T follicular helper cell (primary cell): ENCODE data around the gene FLNA.

Experiments used
- DNase-seq: peaks from one replicate; pipeline ENCODE4 v3.0.0-alpha.2; 2020; ENCODE audit warnings: low read depth

FLNA gene

DNA sequence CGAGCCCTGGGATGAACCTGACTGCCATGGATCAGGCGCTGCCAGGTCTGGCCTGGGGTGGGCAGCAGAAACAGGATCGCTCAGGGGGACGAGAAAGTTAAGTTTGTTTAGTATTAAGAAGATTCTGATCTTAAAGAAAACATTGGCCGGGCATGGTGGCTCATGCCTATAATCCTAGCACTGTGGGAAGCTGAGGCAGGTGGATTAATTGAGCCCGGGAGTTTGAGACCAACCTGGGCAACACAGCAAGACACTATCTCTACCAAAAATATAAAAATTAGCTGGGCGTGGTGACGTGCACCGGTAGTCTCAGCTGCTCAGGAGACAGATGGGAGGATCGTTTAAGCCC is 696 bp upstream of the FLNA start:
- no peak for DNase-seq

DNA sequence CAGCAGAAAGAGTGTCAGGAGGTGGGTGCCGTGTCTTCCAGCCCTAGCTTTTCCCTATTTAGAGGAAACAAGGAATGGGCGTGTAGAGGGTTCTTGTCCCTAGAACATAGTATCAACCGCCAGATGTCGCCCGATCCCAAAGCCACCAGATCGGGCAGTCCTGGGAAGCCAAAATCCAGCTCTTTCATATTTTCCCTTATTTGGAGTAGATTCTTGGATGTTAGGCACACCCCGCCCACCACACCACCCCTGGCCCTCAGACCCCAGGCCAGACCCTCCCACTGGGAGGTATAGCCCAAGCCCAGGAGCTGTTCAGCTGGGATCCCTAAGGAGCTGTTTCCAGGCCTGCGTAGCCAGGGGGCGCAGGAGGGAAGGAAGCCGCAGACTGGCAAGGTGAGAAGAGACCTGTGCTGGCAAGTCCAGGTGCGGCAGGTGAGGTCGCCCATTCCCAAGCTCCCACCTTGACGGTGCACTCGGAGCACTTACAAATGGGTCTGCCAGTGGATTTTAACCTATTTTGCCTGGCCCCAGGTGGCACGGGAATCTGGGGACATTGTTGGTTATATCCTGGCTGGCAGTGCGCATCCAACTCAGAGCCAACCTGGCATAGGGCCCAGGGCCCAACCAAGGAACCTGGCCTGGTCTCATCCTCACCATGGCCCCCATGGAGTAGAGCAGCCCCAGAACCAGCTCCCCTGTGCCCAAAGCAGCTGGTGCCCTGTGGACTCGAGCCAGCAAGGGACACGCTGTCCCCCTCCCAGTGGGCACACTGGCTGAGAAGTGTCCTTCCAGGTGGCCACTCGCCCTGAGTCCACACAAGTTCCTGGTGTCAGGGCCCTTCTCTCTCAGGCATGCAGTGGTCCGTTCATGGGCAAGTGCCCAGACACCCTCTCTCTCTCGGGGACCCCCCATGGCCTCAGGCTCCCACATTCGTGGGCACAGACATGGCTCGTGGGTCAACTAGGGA is 811 bp downstream of the FLNA start:
- DNase-seq = no peak

DNA sequence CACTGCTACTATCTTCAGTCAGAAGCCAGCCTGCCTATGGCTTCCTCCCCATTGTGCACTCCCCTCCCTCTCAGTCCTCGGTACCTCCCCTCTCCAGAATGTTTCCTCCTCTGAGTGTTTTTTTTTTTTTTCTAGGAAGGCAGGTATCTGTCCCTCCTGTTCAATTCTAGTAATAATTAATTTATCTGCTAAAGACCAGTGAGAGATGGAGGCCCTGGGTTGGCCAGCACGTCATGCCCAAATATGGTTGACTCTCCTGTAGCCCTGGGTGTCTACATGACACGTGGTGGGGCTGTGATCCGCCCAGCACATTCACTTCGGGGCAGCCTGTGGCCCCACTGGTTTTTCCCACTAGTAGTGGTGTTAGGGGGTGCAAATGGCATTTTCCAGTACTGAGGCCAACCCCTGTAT is 1.8 kb downstream of the FLNA start:
- DNase-seq = no peak

DNA sequence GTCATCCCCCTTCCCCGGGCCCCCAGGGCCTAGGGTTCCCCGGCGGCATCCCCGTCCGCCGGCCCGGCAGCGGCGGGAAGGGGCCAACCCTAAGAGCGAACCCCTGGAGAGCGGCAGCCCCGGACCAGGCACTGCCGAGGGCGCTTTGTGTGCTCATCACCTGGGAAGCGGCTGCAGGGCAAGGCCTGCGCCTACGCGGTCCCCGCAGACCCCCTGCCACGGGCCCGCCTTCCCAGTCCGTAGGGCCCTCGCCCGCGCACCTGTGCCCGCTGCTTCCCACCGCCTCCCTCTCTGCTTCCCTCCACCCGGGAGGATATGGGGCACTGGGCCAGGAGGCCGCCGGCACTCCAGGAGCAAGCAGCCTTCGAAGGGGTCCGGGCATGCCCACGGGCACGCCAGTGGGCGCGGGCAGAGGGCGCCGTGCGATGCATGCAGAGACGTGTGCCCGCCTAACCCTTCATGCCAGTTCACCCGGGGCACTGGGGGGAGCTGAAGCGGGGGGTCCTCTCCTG is 2.6 kb downstream of the FLNA start:
- DNase-seq = no peak

DNA sequence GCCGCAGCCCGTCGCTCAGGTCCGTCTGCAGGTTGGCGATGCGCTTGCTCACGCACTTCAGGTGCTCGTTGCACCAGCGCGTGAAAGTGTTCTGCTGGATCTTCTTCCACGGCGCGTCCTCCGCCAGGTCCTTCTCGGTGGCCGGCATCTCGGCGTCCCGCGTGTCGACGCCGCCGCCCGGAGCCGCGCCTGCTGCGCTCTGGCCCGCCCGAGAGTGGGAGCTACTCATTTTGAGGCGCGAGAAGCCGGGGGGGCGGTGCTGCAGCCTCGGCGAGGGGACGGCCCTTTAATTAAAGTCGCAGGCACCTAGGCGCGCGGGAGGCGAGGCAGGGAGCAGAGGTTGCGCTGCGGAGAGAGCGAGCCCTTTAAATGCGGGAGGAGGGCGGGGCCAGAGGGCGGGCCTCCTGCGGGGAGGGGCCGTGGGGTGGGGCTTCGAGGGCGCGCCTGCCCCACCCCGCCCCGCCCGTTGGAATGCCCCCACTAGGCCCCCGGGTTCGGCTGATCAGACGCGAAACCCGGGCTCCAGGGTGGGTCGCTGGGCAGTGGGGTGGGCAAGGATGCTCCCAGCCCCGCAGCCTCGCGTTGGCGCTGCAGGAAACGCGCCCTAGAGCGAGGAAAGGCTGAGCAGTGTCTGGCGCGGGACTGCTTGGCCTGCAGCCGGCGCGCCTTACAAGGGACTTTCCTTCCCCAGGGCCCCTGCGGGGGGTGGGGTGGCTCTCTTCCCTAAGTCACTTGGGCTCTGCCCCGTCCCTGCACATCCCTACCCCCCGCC is 3.2 kb downstream of the FLNA start:
- peak; percentile 88 for DNase-seq

DNA sequence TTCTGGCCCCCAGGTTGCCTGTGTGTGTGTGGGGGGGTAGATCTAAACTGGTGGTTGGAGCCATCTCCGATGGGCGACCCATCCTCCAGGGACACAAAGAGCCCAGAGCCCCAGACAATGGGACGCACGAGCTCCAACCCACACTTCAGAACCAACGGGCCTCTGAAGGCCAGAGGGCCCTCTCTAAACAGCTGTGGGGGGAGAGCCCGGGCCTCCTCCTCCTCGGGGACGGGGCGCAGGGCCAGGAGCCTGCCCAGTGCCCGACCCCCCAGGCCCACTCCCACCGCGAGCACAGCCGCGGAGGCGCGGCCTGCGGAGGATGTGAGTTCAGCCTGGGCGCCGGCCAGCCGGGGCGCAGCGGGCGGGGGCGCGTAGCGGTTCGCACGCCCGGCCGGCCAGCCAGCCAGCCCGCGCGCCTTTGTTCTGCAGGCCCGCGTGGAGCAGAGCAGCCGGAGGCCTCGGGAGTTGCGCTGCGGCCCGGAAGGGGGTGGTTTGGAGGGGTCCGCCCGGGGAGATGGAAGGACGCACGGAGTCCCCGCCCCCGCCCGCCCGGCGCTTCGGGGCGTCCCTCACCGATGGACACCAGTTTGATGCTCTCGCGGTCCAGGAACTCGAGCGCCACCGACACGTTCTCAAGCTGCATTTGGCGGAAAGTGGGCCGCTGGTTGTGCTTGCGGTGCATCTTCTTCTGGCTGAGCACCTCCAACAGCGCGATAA is 4.0 kb downstream of the FLNA start:
- no peak for DNase-seq

DNA sequence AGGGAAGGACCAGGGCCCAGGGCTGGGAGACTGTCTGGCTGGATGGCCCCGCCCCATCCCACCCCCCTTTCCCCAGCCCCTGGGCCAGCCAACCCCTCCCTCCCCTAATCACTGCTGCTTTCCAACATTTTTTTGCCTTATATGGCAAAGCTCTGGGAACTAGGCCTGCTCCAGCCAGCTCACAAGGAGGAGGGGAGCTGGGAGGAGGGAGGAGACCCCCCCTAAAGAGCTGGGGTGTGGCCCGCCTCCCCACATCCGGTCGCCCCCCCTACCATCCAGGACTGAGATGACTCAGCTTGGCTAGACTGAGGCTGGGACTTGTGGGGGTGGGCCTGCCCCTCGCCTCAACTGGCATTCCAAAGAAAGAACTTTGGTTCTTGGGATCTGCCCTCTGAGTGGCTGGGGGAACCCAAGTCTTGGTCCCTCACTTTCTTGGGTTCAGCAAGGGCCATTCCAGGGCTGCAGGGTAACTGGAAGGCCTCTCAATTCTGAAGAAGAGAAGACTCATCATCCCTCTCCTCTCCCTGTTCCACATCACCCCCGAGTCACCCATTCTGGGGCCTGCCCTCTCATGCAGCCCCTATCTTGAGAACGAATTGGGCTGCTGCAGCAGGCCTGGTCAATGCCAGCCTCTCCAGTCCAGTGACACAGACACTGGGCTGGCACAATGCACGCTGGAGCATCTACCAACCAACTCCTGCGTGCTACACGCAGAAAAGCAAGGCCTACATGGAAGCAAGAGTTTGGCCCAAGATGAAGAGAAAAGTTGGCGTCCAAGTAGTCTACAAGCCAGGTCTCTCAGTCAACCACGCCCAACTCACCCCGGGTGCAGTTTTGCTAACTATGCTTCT is 4.8 kb downstream of the FLNA start:
- DNase-seq = peak; percentile 62

DNA sequence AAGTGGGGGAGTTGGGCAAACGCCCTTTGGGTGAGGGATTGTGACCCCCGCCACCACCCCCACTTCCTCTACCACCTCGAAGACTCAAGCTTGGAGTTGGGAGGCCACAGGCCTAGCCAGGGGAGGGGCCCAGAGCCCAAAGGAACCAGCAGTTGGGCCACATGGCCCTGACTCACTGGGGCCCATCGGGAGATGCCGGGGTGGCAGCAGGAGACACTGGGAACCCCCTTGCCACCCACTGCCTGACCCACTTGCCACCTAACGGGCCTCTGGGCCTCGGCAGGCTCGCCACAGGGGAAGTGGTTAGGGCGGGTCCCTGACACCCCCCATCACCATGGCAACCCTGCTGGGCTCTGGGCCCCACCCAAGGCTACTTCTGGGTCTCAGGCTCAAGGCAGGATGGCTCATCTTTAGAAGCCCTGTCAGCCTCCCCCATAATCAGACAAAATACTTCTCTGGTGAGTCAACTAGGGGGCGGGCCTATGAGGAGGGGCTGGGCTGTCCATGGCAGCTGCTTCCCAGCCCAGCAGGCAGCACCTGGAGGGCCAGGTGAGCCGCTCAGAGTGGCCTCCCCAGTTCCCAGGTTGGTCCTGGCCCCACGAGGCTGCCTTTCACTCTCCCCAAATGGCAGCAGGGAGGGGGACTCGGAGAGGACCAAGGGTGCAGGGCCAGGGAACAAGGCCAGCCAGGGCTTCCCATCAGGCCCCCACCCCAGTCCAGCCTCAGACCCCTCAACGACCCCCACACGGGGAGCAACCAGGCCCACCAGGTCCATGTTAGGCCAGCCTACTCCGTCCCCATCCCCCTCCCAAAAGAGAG is 5.6 kb downstream of the FLNA start:
- DNase-seq = peak; percentile 76

DNA sequence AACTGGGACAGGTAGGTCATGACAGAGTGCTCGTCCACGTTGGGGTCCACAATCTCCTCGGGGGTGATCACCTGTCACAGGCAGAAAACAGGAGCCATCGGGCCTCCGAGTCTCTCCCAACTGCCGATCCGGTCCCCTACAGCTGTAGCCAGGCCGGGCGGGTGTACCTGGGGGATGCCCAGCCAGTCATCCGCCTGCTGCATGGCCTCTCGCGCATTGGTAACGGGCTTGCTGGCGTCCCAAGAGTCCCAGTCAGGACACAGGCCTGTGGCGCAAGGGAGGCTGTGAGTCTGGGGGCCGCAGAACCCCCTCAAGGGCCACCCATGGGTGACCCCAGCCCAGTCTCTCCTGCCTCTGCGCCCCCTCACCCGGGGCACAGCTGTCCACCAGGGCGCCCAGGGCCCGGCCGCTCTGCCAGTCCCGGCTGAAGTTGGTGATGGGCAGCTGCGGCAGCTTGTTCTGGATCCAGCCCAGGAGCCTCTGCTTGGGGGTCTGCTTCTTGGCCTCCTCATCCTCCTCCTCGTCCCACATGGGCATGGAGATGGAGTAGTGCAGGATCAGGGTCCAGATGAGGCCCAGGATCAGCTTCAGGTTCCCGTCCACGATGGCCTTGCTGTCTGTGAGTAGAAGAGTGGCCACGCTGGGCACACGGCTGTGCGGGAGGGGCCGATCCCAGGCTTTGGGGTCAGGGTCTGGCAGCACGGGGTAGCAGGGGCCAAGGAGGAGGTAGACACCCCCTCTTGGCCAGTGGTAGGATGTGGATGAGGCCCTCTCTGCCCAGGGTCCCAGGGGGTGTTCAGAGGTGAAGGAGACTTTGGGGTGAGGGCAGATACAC is 6.7 kb downstream of the FLNA start:
- no peak for DNase-seq

DNA sequence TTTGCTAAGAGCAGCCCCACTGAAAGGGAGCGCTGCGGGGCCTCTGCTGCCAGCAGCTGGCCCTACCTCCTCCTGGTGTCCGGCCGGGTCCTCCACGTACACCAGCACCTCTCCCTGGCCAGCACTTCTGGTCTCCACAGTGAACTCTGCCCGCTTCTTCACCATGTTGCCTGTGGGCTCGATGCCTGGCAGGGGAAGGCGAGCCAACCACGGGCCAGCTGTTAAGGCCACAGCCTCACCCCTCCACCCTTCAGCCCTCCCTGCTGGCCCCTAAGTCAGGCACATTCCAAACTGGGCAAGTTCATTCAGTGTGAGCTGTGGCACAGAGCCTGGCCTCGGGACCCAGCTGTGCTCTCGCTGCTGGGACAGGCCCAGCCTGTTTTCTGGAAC is 7.8 kb downstream of the FLNA start:
- no peak for DNase-seq

DNA sequence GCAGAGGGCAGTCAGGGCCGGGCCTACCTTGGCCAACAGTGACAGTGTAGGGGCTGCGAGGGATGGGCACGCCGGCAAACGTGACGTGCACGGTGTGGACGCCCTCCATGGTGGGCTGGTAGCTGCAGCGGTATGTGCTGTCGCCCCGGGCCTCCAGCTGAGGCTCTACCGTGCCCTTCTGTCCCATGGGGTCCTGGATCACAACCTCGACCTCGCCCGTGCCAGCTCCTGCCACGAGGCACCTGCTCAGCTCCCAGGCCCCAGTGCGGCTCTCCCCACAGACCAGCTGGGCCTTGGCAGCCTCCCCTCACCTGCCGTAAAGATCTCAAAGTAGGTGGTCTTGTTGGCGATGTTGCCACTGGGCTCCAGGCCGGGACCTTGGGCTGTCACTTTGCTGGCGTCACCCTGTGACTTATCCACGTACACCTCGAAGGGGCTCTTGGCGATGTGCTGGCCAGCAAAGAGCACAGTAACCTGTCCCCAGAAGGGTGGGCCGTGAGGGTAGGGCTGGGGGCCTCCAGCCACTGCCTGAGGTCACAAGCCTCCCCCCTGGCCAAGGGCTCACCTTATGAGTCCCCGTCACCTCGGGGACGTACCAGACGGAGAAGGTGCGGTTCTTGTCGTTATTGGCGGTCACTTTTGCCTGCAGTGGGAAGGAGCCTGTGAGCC is 8.3 kb downstream of the FLNA start:
- no peak for DNase-seq

DNA sequence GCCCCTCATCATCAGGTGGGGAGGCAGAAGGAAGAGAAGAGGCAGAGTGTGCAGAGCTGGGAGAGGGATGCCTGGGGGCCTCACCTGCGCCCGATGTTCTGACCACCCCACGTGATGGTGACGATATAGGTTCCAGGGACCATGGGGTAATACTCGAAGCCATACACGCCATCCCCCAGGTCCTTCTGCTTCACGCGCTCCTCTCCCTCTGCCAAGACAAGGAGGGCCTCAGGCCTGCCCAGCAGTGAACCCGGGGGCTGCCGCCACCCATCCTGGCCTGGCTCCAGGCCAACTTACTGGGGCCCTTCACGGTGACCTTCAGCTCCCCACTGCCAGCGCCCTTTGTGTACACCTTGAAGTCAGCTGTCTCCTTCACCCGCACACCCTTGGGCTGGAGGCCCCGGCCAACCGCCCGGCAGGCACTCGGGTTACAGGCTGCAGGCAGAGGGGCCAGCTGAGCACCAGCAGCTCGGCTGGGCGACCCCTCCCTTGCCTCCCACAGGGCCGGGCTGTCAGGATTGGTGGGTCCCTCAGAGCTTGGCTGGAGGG is 9.3 kb downstream of the FLNA start:
- no peak for DNase-seq

DNA sequence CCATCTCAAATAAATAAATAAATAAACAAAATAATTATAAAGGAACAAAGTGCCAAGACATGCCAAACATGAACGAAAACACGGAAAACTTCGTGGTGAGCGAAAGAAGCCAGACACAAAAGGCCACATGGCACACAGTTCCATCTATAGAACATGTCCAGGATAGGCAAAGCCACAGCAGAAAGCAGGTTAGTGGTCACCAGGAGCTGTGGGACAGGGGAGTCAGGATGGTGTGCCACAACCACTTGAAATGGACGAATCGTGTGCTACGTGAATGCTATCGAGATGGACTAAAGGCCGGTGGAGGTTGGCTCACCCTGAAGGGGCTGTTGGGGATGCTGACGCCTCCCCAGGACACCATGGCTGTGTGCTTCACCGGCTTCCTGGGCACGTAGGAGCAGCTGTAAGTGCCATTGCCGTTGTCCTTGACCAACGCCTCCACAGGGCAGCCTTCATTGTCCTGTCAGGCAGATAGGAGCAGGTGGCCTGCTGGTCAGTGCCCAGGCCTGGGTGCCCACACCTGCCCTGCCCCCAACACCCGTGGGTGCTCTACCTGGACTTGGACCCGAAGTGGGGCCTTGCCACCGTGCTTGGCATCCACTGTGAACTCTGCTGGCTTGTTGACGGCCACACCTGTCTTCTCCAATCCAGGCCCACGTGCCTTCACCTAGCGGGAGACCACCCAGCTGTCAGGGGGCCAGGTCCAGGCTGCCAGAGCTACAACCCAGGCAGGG is 10.6 kb downstream of the FLNA start:
- no peak for DNase-seq

DNA sequence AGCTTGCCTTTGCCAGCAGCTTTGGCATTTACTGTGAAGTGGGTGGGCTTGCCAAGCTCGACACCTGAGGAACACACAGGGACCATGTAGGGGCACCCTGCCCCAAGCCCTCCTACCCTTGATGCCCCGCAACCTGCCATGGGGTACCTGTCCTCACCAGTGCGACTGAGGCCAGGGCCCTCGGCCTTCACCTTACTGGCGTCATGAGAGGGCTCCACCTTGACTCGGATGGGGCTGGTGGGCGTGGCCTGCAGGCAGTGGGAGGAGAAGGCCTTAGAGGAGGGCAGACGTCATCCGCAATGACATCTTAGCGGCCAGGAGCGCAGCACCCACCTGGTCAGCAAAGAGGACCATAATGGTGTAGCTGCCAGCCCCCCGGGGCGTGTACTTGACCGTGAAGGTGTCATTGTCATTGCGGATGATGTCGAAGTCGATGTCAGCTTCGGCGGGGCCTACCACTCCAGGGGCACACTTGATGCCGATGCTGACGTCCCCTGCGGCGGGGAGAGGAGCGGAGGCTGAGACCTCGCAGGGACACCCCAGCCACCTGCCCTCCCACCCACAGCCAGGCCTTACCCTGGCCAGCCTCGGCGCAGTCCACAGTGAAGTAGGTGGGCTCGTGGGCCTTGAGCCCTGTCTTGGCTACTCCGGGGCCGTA is 12.2 kb downstream of the FLNA start:
- DNase-seq = no peak

DNA sequence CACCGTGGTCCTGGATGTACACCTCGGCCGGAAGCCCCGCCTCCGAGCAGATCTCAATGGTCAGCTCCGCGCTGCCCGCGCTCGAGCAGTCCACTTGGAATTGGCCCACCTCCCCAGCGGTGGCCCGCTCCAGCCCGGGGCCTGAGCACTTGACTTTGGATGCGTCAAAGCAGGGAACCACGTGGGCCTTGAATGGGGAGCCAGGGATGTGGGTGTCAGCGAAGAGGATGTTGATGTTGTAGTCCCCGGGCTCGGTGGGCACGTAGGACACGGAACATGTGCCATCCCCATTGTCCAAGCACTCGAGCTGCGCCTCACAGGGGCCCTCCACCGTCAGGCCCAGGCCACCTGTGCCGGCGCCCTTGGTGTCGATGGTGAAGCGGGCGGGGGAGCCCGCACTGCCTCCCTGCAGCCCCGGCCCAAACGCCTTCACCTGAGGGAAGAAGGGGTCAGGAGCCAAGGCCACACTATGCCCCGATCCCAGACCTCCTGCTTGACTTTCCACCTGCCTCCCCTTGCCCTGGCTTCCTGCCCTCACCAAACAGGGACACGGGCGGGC is 14.2 kb downstream of the FLNA start:
- no peak for DNase-seq

DNA sequence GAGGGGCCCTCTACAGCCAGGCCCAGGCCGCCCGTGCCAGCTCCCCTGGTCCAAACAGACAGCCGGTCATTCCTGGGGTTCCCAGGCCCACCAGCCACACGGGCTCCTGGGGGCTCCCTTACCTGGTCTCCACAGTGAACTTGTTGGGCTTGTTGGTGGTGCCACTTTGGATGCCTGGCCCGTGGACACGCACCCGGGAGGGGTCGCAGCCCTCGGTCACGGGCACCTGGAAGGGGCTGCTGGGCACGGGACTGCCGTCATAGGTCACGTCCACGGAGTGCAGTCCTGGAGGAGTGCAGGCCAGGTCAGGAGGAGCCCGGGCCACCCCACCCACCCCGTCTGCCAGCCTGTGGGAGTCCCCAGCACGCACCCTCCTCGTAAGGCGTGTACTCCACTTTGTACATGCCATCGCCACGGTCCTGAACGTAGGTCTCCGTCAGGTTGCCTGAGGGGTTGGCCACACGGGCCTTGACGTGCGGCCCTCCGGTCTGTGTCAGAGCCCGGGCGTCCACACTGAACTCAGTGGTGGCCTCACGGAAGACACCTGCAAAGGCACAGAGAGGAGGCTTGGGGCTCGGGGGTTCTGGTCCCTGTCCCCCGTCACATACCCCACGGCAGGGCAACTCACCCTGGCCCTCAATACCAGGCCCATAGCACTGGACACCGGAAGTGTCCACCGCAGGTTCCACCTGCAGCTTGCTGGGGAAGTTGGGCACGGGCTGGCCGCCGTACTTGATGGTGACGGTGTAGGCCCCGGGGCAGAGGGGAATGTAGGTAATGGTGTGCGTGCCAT is 14.9 kb downstream of the FLNA start:
- DNase-seq = no peak
